Left cardiac atrium (tissue), 4 donors: Measurements from ENCODE around the gene ZFYVE28. TPM values are rescaled to one million over a fixed set of nuclear protein-coding genes. Genes with fewer than 3 reads are reported as not detected.
"Not testable (repeated sequence)": the region's sequence is repeated elsewhere in the genome, so short reads cannot be mapped to it uniquely, and the experiment has no call there.

Experiments used
- ATAC-seq, 2 donors: fragments of 200-7000 bp; cut with Tn5 transposase; one replicate each; pipeline ENCODE4 v1.9.1; 2020; ENCODE audit warnings: mild to moderate bottlenecking in 2 of 2, moderate library complexity in 2 of 2
- DNase-seq: peaks from one replicate; pipeline ENCODE4 v3.0.0-alpha.2; 2020
- intact Hi-C, 2 donors: fragments of 100-400 bp; cut with DNase I; formaldehyde crosslinking; loops; one replicate each; pipeline versions ENCODE4 v1.14.1 to v1.15.1; 2022 to 2023
- total RNA-seq, 2 donors: library from RNA; stranded (reverse); fragmentation: NEBNext Ultra II Directional; extraction: Animal tissue kit (Norgen Biotek cat#: 25700); gene quantifications; one replicate each; pipeline ENCODE4 v1.2.1, GENCODE V29; 2021
- donor health status: DM: no; HTN: yes; CAD: no.
- donor health status: DM: no; HTN: yes; CAD: no; lungs with severe emphysema.
- donor health status: DM: yes; HTN: yes; CAD: no.
- donor health status: Dilated cardiomyopathy.

The ZFYVE28 gene
- total RNA-seq, 2 donors from 2014 or later: 5.2 to 7.2 TPM

DNA sequence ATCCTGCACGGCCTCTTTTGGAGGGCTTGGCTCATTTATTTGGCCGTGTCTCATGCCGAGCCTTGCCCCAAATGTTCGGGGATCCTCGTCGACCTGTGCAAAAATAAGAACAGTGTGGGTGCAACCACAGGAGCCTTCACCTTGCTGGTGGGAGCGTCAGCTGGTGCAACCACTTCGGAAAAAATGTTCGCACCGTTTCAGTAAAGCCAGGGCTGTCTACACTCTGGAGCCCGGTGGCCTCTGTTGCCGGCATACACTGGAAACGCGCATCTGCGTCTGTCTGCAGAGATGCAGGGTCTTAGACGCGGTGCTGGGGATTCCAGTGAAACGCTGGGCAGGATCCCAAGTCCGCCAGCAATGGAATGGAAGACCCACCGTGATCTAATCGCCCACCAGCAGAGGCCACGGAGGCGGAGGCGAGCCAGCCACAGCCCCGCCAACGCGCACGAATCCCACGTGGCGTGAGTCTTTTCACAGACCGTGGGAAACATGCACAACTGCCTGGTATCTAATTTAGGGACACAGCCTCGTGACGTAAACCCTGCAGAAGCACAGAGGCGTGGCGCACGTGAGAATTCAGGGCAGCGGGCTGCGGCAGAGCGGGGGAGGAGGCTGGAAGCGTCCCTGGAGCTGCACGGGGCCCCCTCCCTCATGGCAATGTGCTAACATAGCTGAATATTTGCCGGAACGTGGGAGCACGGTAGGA lies 142.7 kb downstream of the ZFYVE28 start:
- ATAC-seq (no peak), DNase-seq (peak; percentile 10)
- intact Hi-C loops: no loop called here

DNA sequence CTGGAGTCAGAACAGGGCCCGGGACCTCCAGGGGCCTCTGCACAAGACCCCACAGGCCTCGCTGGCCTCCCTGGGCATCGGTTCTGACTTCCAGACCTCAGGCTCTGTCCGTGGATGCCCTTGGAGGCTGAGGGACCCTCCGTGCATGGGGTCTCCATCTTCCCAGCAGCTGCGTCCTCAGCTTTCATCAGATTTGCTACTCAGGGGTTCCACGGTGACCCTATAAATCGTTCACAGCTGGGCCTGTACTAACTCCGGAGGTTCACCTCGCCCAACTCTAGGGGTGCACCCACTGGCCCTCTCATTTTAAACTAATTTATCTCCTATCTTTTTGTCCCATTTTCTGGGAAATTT lies 143.4 kb downstream of the ZFYVE28 start:
- ATAC-seq, intact Hi-C loops, DNase-seq: not testable (repeated sequence)

DNA sequence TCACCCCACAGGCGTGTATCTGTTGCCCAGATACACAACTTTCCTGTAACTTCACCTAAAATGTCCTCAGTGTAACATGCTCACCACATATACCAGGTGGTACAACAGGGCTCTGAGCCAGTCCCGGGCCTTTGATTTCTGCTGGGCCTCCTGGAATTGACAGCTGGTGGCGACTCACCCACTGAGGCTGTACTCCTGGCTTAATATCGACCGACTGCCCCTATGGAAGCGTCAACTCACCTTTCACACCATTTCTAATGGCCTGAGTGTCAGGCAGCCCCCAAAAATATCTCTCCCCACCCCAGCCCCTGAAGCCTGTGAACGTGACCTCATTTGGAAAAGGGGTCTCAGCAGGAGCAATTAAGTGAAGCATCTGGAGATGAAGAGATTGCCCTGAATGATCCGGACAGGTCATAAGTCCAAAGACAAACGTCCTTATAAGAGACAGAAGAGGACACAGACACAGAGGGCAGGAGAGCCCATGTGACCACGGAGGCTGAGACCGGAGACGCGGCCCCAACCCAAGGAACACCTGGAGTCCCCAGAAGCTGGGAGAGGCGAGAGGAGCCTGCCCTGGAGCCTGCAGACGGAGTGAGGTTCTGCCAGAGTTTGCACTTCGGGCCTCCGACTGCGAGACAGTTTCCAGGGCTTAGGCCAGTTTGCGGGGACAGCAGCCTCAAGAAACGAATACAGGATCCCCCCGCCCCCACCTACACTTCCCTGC lies 144.0 kb downstream of the ZFYVE28 start:
- ATAC-seq: no peak
- DNase-seq: no peak
- intact Hi-C loops: no loop called here

DNA sequence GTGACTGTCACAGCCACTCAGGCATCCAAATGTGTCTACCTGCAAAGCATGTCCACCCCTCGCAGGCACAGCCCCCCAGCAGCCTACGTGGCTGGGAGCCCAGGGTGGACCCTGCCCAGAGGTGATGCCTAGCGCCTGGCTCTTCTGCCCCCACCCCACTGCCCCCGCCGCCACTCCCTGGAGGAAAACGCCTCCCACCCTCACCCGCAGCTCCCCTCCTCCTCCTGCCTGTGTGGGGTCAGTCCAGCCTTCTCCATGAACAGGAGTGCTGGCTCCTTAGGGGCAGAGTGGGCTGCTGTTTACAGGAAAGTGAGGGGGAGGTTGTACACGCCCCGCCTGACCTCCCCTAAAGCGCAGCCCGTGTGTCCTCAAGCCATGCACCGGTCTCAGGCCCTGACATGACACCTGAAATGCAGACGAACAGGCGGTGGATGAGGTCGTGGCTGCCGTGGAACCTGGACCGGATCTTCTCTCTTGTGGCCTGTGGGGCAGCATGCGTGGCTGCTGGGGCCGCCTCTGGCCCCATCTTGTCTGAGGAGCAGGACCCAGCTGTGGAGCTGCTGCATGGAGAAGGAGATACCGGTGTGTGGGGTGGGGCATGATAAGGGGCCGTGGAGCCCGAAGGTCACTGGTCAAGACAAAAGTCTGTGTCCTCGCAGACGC lies 144.7 kb downstream of the ZFYVE28 start:
- DNase-seq: peak; percentile 13
- intact Hi-C loops: no loop called here
- no peak for ATAC-seq

DNA sequence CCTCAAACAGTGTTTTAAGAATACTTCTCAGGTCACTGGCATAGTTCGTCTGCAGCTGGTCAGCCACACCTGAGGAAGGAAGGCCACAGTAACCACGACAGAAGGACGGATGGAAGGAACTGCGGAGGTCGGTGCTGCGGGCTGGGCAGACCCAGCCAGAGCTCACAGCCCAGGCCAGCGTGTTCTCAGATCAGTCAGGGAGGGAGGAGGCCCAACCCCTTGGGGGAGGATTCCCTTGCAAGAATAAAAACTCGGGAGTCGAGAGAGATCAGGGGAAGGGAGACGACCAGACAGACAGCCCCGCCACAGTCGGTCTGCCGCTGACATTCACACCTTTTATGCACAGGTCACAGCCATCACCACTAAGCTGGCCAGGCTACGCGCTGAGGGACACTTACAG lies 145.2 kb downstream of the ZFYVE28 start:
- DNase-seq (peak; percentile 12), ATAC-seq (no peak)
- intact Hi-C loops: no loop called here

DNA sequence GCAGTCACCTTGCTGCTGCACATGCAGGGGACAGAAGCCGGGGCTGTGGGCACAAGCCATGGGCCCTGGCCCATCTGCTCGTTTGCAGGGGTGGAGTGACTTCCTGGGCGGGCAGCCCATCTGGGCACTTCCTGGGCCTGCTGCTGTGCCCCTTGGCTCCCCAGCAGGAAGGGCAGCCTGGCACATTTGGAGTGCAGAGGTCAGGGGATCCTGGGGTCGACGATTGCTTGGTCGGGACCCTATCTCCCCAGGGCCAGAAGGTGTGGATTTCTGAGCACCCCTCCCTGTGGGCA lies 145.7 kb downstream of the ZFYVE28 start:
- no peak for ATAC-seq
- intact Hi-C loops: no loop called here
- peak; percentile 12 for DNase-seq

DNA sequence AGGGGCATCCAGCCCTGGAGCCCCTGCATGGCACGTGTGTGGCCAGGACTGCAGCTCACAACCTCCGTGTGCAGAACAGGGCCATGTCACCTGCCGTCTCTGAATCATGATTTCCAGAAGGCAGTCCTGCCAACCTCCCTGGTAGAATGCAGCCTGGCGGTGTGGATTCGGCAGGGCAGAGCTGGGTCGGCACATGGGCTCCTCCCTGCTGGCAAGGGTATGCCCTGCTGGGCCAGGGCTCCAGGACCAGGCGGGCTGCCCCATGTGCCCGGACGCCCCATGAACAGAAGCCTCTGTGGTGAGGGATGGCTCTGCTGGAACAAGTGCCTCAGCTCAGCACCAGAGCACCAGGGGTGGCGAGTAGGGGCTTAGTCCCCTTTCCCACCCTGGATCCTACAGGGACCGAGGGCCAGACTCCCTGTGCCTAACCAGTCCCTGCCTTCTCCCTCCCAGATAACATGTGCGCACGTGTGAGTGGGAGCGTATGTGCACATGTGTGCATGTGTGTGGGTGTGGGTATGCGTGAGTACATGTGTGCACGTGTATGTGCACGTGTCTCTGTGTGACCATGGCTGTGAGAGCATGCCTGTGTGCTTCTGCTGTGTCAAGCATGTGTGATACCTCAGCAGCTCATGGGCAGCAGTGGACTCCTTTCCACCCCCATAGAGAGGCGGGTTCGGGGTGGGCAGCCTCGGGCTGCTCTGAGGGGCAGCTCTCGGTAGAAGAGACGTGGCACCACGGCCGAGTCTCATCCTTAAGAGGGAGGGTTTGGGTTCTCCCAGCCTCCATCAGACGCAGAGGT lies 146.2 kb downstream of the ZFYVE28 start:
- DNase-seq: peak; percentile 16
- intact Hi-C loops: no loop called here
- ATAC-seq: no peak

DNA sequence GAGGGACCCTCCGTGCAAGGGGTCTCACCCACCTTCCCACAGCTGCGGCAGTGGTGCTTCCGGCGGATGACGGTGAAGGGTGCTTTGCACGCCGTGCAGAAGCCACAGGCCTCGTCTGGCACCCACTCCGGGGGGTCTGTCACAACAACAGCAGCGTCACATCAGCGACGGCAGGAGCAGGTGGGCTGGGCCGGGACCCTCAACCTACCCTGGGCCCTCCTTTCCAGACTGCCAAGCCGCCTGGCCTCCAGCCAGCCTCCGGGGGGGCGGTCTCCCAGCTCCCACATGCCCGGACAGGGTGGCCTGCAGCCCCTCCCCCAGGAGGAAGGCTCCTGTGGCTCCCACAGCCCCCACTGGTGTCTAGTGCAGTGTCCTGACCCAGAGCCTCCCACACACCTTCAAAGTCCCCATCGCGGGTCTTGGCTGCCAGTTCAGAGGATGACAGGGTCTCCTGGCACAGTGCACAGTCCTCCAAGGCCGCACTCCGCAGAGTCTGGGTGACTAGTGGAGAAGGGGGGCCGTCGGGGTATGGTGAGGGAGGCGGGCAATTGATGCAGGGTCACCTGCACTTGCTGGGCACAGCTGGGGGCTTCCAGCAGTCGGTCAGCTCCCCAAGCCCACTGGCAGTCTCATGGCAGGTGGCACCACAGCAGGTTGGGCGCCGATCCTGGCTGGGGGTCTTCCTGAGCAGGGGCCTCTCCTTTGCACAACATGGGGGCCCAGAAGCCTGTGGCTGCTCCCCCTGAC lies 147.0 kb downstream of the ZFYVE28 start:
- no peak for ATAC-seq
- DNase-seq: peak; percentile 19

DNA sequence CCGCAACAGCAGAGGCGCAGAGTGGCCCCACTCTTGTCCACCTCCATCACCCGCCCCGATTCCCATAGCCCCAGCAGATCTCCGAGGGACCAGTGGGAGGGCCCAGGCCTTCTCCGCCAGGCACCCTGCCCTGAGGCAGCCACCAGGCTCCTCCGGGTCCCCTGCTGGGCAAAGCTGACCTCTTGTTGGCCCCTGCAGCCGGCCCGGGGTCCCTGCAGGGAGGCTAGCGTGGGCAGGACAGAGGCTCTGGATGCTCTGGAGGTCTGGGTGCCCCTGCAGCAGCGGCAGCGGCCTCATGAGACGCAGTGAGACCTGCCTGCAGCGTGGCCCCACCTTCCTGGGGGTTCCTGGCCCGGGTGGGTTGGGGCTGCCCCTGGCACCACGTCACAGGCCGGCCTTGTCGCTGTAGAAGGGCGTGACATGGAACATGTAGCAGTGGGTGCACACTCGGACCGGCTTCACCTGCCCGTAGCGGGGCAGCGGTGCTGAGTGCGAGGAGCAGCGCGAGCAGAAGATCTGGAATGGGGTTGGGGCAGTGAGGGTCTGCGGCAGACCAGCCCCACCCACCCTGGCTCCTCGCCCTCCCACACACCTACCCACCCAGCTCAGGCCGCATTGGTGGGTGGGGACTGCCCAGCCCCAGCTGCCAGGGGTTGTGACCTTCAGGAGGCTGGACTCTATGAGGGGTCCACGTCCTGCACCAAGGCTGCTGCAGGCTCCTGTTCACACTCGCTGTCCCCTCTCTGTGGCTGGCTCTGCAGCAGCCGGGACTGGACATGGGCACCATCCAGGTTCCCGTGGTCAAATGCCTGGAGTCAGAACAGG lies 147.9 kb downstream of the ZFYVE28 start:
- DNase-seq (peak; percentile 13), ATAC-seq (no peak)
- intact Hi-C loops: no loop called here

More for the DNA sequence above, 147.0 kb downstream of the ZFYVE28 start:
- intact Hi-C loops: no loop called here

DNA sequence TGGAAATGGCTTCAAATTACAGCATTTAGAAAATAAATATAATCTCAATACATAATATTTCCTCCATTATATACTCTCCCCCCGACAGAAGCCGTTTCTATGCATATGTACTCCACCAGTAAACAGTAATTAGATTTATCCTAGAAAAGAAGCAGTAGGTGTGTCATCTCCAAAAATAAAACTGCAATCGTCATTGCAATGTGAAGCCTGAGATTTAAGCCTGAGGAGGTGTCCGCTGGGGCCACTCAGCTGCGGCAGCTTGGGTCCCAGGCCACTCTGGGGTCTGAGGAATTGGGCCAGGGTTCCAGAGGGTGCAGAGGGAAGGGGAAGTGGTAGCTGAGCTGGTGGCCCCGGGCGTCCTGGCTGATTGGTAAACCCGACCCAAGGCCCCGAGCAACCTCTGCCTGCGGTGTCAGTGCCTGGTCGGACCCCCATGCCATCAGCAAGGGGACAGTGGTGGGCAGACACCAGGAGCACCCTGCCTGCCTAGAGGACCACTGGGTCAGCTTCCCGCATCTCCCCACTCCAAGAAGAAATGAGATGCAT lies 148.8 kb downstream of the ZFYVE28 start:
- intact Hi-C loops: loop anchor here in 1 of 2 donors (10.0 kb wide), 1 partner anchor 145 kb away; the partner anchor contains the start of genes CFAP99 and ZFYVE28
- ATAC-seq (no peak), DNase-seq (peak; percentile 18)

DNA sequence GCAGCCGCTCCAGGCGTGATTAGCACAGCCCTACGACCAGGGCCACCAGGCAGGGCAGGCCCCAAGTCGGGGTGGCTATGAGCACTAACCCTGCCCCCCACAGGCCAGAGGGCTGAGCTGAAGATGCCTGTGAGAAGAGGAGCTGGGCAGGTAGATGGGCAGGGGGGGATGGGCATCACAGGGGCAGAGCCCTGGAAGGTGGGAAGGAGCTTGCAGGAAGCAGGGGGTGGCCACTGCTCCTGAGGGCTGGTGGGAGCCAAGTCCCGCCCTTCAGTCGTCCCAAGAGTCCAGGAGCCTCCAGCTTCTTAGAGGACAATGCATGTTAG lies 149.3 kb downstream of the ZFYVE28 start:
- DNase-seq: peak; percentile 18

DNA sequence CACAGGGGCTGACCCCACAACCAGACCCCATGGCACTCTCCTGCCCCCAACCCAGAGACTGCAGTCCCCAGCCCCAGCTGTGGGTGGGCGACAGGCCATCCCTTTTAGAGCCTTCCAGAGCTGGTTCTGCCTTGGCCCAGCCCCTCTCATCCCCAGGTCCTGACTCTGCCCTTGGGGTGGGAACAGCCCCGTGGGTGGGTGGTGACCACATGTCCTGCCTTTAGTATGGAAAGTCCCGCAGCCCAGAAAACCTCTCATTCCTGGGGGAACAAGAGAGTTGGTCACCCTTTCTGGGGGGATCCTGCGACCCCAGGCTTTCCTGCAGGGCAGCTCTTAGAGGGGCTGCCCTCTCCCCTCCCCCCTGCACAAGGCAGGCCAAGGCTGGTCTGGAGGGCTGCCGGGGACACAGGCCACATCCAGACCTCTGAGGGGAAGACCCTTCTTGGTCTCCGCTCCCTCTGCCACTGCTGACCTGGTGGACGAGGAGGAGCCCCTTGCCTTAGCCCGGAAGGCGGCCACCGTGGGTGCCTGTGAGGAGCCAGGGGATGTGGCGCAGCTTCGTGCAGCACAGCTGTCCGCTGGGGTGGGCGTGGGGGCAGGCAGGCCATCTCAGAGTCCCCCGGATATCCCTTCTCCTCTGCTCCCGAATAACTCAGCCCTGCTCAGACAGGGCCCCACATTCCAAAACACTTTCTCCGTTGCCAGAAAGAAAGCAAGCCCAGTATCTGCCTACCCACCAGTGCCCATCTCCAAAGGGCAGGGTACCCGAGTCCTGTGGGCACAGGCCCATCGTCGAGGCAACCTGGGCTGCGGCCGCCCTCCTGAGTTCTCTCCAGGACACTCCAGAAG lies 149.9 kb downstream of the ZFYVE28 start:
- ATAC-seq: no peak
- DNase-seq: no peak
- intact Hi-C loops: loop anchor here in 1 of 2 donors (10.0 kb wide), 1 partner anchor 146 kb away; the partner anchor contains the start of genes CFAP99 and ZFYVE28

More for the DNA sequence above, 149.3 kb downstream of the ZFYVE28 start:
- ATAC-seq: no peak
- intact Hi-C loops: loop anchor here in 1 of 2 donors (10.0 kb wide), 1 partner anchor 146 kb away; the partner anchor contains the start of genes CFAP99 and ZFYVE28

DNA sequence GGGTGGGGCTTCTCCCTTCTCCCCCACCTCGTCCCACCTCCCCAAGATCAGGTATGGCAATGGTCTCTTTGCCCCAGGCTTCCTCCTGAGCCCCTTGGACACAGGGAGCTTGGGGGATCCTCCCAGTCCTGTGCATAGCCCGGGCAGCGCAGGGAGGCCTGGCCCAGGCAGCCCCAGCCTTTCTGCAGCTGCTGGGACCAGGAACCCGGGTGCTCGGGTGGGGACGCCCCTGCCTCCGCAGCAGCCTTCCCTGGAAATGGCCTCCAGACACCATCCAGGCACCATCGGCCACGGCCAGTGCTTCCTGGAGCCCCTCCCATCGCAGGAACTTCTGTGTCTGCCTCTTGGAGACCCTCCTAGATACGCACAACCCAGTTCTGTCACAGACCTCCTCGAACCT lies 150.6 kb downstream of the ZFYVE28 start:
- DNase-seq (no peak), ATAC-seq (no peak)
- intact Hi-C loops: loop anchor here in 1 of 2 donors (10.0 kb wide), 1 partner anchor 147 kb away; the partner anchor contains the start of genes CFAP99 and ZFYVE28

DNA sequence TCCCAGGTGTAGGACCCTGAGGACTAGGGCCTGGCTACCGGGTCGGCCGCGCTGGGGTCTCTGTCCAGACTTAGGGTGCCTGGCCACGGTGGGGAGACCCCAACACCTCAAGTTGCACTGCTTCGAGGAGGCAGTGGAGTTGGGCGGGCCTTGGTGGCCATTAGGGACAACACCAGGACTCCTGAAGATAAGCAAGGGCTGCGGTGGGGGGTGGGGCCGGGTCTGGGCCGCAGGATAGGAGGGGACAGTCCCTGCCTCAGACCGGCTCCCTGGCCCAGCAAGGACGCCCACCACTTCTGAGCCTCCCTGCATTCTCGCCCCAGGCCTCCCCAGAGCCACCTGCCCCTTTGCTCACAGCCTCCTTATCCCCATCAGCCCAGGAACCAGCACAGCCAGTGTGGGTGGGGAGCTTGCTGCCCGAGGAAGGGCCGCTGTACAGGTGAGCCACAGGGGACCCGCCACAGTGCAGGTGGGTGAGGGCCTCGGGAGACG lies 151.1 kb downstream of the ZFYVE28 start:
- ATAC-seq: no peak
- intact Hi-C loops: loop anchor here in 1 of 2 donors (10.0 kb wide), 1 partner anchor 147 kb away; the partner anchor contains the start of genes CFAP99 and ZFYVE28
- DNase-seq: no peak

DNA sequence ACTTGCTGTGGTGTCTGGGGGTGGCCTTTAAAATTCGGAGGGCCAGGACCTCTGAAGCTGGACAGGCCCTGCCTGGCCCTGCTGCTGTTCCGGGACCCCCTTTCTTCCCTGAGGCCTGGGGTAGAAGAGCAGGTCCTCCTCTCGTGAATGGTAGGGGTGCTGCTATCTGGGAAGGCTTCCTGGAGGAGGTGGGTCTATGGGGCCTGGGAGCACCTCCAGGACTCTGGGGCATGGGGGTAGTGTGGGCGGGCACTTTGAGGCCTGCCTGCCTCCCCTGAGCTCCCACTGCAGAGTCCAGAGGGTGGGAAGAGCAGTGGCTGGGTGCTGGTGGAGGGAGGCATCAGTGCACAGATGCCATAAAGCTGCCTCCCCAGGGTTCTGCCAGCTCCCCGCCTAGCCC lies 151.6 kb downstream of the ZFYVE28 start:
- DNase-seq: no peak
- intact Hi-C loops: loop anchor here in 1 of 2 donors (10.0 kb wide), 1 partner anchor 148 kb away; the partner anchor contains the start of genes CFAP99 and ZFYVE28
- no peak for ATAC-seq

DNA sequence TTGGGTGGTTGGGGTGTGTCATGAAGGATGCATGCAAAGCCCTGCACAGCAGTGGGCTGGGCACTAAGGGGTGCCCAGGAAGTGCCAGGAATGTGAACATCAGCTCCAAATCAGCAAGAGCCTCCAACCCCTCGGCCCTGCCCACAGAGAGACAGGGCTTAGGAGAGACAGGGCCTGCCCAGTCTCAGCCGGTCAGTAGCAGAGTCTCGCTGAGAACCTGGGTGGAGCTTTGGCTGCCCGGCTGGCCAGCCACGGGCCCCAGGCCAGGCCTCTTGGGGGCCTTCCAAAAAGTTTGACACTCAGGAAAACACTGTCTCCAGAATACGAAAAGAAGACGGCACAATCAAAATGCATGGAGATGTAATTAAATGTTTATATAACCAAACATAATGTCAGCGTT lies 152.3 kb downstream of the ZFYVE28 start:
- ATAC-seq (peak in 1 of 2 donors; percentile 16), DNase-seq (peak; percentile 78)
- intact Hi-C loops: loop anchor here in 1 of 2 donors (10.0 kb wide), 1 partner anchor 149 kb away; the partner anchor contains the start of genes CFAP99 and ZFYVE28
